HepG2 (cell line): Measurements from ENCODE around the gene HTR6. TPM values are rescaled to one million over a fixed set of nuclear protein-coding genes. Genes with fewer than 3 reads are reported as not detected.

Experiments used
- ATAC-seq: fragments of 200-7000 bp; cut with Tn5 transposase; 3 replicates; pipeline ENCODE4 v1.9.1; 2020; ENCODE audit warnings: mild to moderate bottlenecking, moderate library complexity
- BruUV-seq: library from RNA; stranded (reverse); fragments of 400-500 nt; replicated peaks from 2 replicates; lab custom pipeline; 2021; lab: Mats Ljungman, UMichigan
- CTCF ChIA-PET: fragments of 300-600 bp; formaldehyde crosslinking; extraction: SDS; loops from one replicate; lab custom pipeline; 2021; ENCODE audit warnings: low total read pairs, inconsistent platforms, low intra/inter-chr PET ratio; lab: Yijun Ruan, JAX
- POLR2A ChIA-PET: fragments of 350-600 bp; sonication (Branson Sonifier 250); formaldehyde crosslinking; loops from one replicate; lab custom pipeline; 2020; ENCODE audit warnings: antibody characterized with exemption, inconsistent platforms; lab: Yijun Ruan, JAX
- DNase-seq: peaks from one replicate; pipeline ENCODE4 v3.0.0-alpha.2; 2015; ENCODE audit warnings: low spot score
- FAIRE-seq: peaks from 3 replicates; lab custom pipeline; 2011; peaks lifted over from hg19 to GRCh38; lab: Jason Lieb, UNC
- H2AFZ ChIP-seq: one replicate; pipeline ENCODE4 v1.6.1; 2011; ENCODE audit warnings: low read length, inconsistent platforms
- H3K27ac ChIP-seq: fragments of 300-600 bp; 3 replicates; pipeline ENCODE4 v1.8.0; 2011; ENCODE audit warnings: mixed run types, mild to moderate bottlenecking, mixed read lengths, low read length, inconsistent platforms; ENCODE audit not compliant: insufficient read depth; ENCODE audit errors: extremely low read length
- H3K27me3 ChIP-seq, 2 experiments: fragments of 200-600 bp in 1 of 2; 2 replicates in 1 of 2; 3 replicates in 1 of 2; pipeline versions ENCODE4 v1.6.0 to v1.8.0; 2011; ENCODE audit warnings: low read length in 2 of 2, mild to moderate bottlenecking in 2 of 2, moderate library complexity in 2 of 2, inconsistent platforms in 1 of 2; ENCODE audit not compliant: insufficient read depth in 2 of 2, control insufficient read depth in 1 of 2
- H3K36me3 ChIP-seq, 2 experiments: fragments of 200-600 bp in 1 of 2; replicated peaks in 1 of 2; 2 replicates in 1 of 2; 3 replicates in 1 of 2; pipeline versions ENCODE4 v1.5.1 to v1.8.0; 2011; ENCODE audit warnings: low read length in 2 of 2, inconsistent platforms in 1 of 2; ENCODE audit not compliant: insufficient read depth in 2 of 2, control insufficient read depth in 1 of 2
- H3K4me1 ChIP-seq: 2 replicates; pipeline ENCODE4 v1.5.1; 2012; ENCODE audit warnings: low read length, inconsistent platforms; ENCODE audit not compliant: insufficient read depth
- H3K4me2 ChIP-seq: 2 replicates; pipeline ENCODE4 v1.6.0; 2011; ENCODE audit warnings: low read depth, low read length, inconsistent platforms
- H3K4me3 ChIP-seq, 3 experiments: fragments of 200-600 bp in 1 of 3; sonication (generic), shearing (Covaris generic) in 1 of 3; replicated peaks in 1 of 3; 2 replicates each; pipeline ENCODE4 v1.5.1; 2011 to 2016; ENCODE audit warnings: low read length in 3 of 3, inconsistent platforms in 2 of 3, low read depth in 2 of 3, mild to moderate bottlenecking in 2 of 3, control low read depth in 1 of 3, mixed read lengths in 1 of 3; ENCODE audit not compliant: insufficient read depth in 1 of 3
- H3K79me2 ChIP-seq: one replicate; pipeline ENCODE4 v1.6.1; 2011; ENCODE audit warnings: low read length, inconsistent platforms; ENCODE audit not compliant: insufficient read depth
- H3K9ac ChIP-seq: 2 replicates; pipeline ENCODE4 v1.6.0; 2011; ENCODE audit warnings: mild to moderate bottlenecking, low read depth, low read length, inconsistent platforms; ENCODE audit not compliant: insufficient read depth
- H3K9me3 ChIP-seq: 2 replicates; pipeline ENCODE4 v1.5.1; 2012; ENCODE audit warnings: mild to moderate bottlenecking, low read length
- H4K20me1 ChIP-seq: 2 replicates; pipeline ENCODE4 v1.6.0; 2011; ENCODE audit warnings: inconsistent platforms, mild to moderate bottlenecking, low read length, moderate library complexity; ENCODE audit not compliant: insufficient read depth
- ASH2L ChIP-seq: fragments of 300-600, 200-600 bp; sonication (generic); IDR thresholded peaks from 2 replicates; pipeline ENCODE4 v1.7.0; 2017; ENCODE audit warnings: low read depth, mild to moderate bottlenecking, moderate library complexity, mixed read lengths, low read length; ENCODE audit not compliant: insufficient read length
- ATF2 ChIP-seq: sonication (generic); formaldehyde crosslinking; IDR thresholded peaks from 2 replicates; pipeline ENCODE4 v1.4.0; 2020; ENCODE audit warnings: missing genetic modification reagents
- ATF7 ChIP-seq, 2 experiments: fragments of 450-650 bp in 1 of 2; sonication (generic) in 1 of 2; formaldehyde crosslinking in 1 of 2; IDR thresholded peaks; 2 replicates each; pipeline versions ENCODE4 v1.4.0 to v1.6.1; 2016 to 2020; ENCODE audit warnings: antibody characterized with exemption in 1 of 2, mild to moderate bottlenecking in 1 of 2, missing genetic modification reagents in 1 of 2
- CEBPG ChIP-seq: IDR thresholded peaks from 2 replicates; pipeline ENCODE4 v1.6.1; 2016
- CREB1 ChIP-seq, 2 experiments: fragments of 450-650 bp in 1 of 2; IDR thresholded peaks; 2 replicates each; pipeline ENCODE4 v1.6.1; 2016 to 2017; ENCODE audit warnings: control low read depth in 1 of 2, mild to moderate bottlenecking in 1 of 2, missing compliant biosample characterization in 1 of 2, missing genetic modification characterization in 1 of 2
- CREM ChIP-seq, 2 experiments: sonication (generic) in 1 of 2; formaldehyde crosslinking in 1 of 2; IDR thresholded peaks; 2 replicates each; pipeline versions ENCODE4 v1.4.0 to v1.6.1; 2016 to 2020; ENCODE audit warnings: antibody characterized with exemption in 1 of 2, mild to moderate bottlenecking in 1 of 2, missing genetic modification reagents in 1 of 2
- FOXA3 ChIP-seq: IDR thresholded peaks from 2 replicates; pipeline ENCODE4 v1.6.1; 2016; ENCODE audit warnings: missing genetic modification reagents, missing compliant biosample characterization
- FOXP1 ChIP-seq, 2 experiments: fragments of 450-650 bp in 1 of 2; IDR thresholded peaks; 2 replicates each; pipeline ENCODE4 v1.6.1; 2017 to 2018; ENCODE audit warnings: antibody characterized with exemption in 1 of 2
- MIXL1 ChIP-seq: IDR thresholded peaks from 2 replicates; pipeline ENCODE4 v1.6.1; 2016
- MXI1 ChIP-seq: IDR thresholded peaks from 3 replicates; pipeline ENCODE4 v1.6.1; 2012; ENCODE audit warnings: low read depth, low read length, inconsistent platforms, borderline replicate concordance
- PITX1 ChIP-seq: sonication (generic); formaldehyde crosslinking; IDR thresholded peaks from 2 replicates; pipeline ENCODE4 v1.5.1; 2020; ENCODE audit warnings: mild to moderate bottlenecking, missing genetic modification reagents
- RELA ChIP-seq: sonication (generic); formaldehyde crosslinking; IDR thresholded peaks from 2 replicates; pipeline ENCODE4 v1.4.0; 2020; ENCODE audit warnings: missing genetic modification reagents
- SMARCC2 ChIP-seq: fragments of 450-650 bp; IDR thresholded peaks from 2 replicates; pipeline ENCODE4 v1.6.1; 2017; ENCODE audit warnings: antibody characterized with exemption, mild to moderate bottlenecking
- ZFP62 ChIP-seq: sonication (generic); formaldehyde crosslinking; IDR thresholded peaks from 2 replicates; pipeline ENCODE4 v1.4.0; 2020; ENCODE audit warnings: missing genetic modification reagents
- ZNF121 ChIP-seq: sonication (generic); formaldehyde crosslinking; IDR thresholded peaks from 2 replicates; pipeline ENCODE4 v1.5.0; 2020; ENCODE audit warnings: mild to moderate bottlenecking, missing genetic modification reagents
- ZNF496 ChIP-seq: sonication (generic); formaldehyde crosslinking; IDR thresholded peaks from 2 replicates; pipeline ENCODE4 v1.8.1; 2023; ENCODE audit warnings: mild to moderate bottlenecking, moderate library complexity, missing genetic modification reagents; ENCODE audit not compliant: insufficient replicate concordance
- WGBS: methylation state at CpG from one replicate; pipeline ENCODE4 v1.1.6; 2017; ENCODE audit warnings: low lambda C conversion rate; 5-methylcytosine and 5-hydroxymethylcytosine counted together
- in situ Hi-C: cut with HindIII; loops from 2 replicates; pipeline ENCODE4 v1.10.0; 2017; ENCODE audit warnings: low pct_unique_long_range_greater_than_20kb; ENCODE audit not compliant: extremely low pct_ligation_motif_present
- intact Hi-C: fragments of 100-400 bp; cut with micrococcal nuclease; formaldehyde crosslinking; loops from one replicate; pipeline ENCODE4 v1.10.0; 2022; ENCODE audit not compliant: unreplicated experiment
- polyA plus RNA-seq, 8 experiments: library from polyadenylated mRNA; depleted of rRNA in 3 of 8; stranded (reverse) in 7 of 8; unstranded in 1 of 8; fragments of >200 nt; fragmentation: Illumina TruSeq in 4 of 8; extraction: Trizol in 4 of 8; gene quantifications; 2 replicates each; pipeline versions ENCODE4 v1.2.1 to v1.2.3, GENCODE V29; 2011 to 2016; ENCODE audit warnings: low read depth in 4 of 8, missing spikeins in 1 of 8, mixed read lengths in 1 of 8; ENCODE audit not compliant: insufficient read depth in 1 of 8
- total RNA-seq, 5 experiments: library from RNA; depleted of rRNA; stranded (reverse); fragments of >200 nt; fragmentation: Illumina TruSeq; extraction: Trizol; gene quantifications; 2 replicates each; pipeline ENCODE4 v1.2.3, GENCODE V29; 2016; ENCODE audit warnings: low read depth in 1 of 5

The HTR6 gene
- total and polyA plus RNA-seq, 2 of the 13 experiments (the other 11 are each of a cell fraction or from before 2014, with no cell fraction given): 0.04 TPM; not detected in 1

- H3K36me3 ChIP-seq: peaks cover 8 to 22% of the 10 kb centered on the region in 2 experiments; a peak in 4 of 5 replicates
- no peak for DNase-seq
- H3K27me3 ChIP-seq: no peaks in the 10 kb centered on the region
- POLR2A ChIA-PET: no interaction called here
- TF ChIP-seq ZNF496 (CRISPR knock-in tag) (no peak), SMARCC2 (no peak), ZFP62 (no peak), ZNF121 (CRISPR knock-in tag) (no peak)
- no peak for ATAC-seq
- no peak overlapping the region for H3K4me2 ChIP-seq
- H3K9me3 ChIP-seq: no peaks in the 10 kb centered on the region
- H3K4me3 ChIP-seq: no peak overlapping the region
- intact Hi-C loops: no loop called here
- 96% methylated on average over 1 of the region's 1 CpG for WGBS
- CTCF ChIA-PET: no interaction called here
- no peak overlapping the region for H3K9ac ChIP-seq
- in situ Hi-C loops: no loop called here
- H2AFZ ChIP-seq: no peak overlapping the region
- FAIRE-seq: no peak
- no peaks in the 10 kb centered on the region; the same call in 1 of the 2 replicates for H4K20me1 ChIP-seq
- peaks cover 10% of the 10 kb centered on the region for H3K79me2 ChIP-seq
- H3K27ac ChIP-seq: no peak overlapping the region
- H3K4me1 ChIP-seq: peaks cover 49% of the 10 kb centered on the region
- BruUV-seq: no TSS peak
Measured at GRCh38 chr1:19622204-19622603, 42.5 kb upstream of the HTR6 start.

- H3K27me3 ChIP-seq: no peaks in the 10 kb centered on the region
- no peak overlapping the region for H3K9ac ChIP-seq
- WGBS: 43% methylated on average over 3 of the region's 3 CpGs
- H3K4me2 ChIP-seq: 0 out of 2 replicates have a peak overlapping the region, but pooled peaks have one; percentile 0
- FAIRE-seq (peak; percentile 23), DNase-seq (peak; percentile 55), ATAC-seq (peak; percentile 45)
- ChIA-PET POLR2A (no interaction called here), CTCF (no interaction called here)
- no peaks in the 10 kb centered on the region for H3K9me3 ChIP-seq
- peaks cover 44% of the 10 kb centered on the region for H3K4me1 ChIP-seq
- in situ Hi-C loops (no loop called here), intact Hi-C loops (no loop called here)
- H2AFZ ChIP-seq: no peak overlapping the region
- H3K79me2 ChIP-seq: peaks cover 10% of the 10 kb centered on the region
- BruUV-seq: no TSS peak
- H4K20me1 ChIP-seq: no peaks in the 10 kb centered on the region; the same call in 1 of the 2 replicates
- peak overlapping the region; percentile 40 for H3K27ac ChIP-seq
- H3K36me3 ChIP-seq: peaks cover 9 to 28% of the 10 kb centered on the region in 2 experiments; a peak in 4 of 5 replicates
- no peak overlapping the region for H3K4me3 ChIP-seq
- TF ChIP-seq CEBPG (0 out of 2 replicates have a peak, but pooled peaks have one; percentile 18), RELA (CRISPR knock-in tag) (no peak), ATF7 (IDR thresholded peaks at IDR 0.05) (peak; percentile 74), ATF7 (CRISPR knock-in tag; IDR thresholded peaks at IDR 0.05) (no peak), ATF2 (0 out of 2 replicates have a peak, but pooled peaks have one; percentile 58), FOXA3 (peak; percentile 15; the same call in 1 of the 2 replicates), PITX1 (CRISPR knock-in tag) (no peak), MXI1 (peak; percentile 17; the same call in 1 of the 3 replicates), MIXL1 (CRISPR knock-in tag) (peak; percentile 53; the same call in 1 of the 2 replicates), FOXP1 (IDR thresholded peaks at IDR 0.05) (no peak), FOXP1 (CRISPR knock-in tag; IDR thresholded peaks at IDR 0.05) (0 out of 2 replicates have a peak, but pooled peaks have one; percentile 11), CREM (IDR thresholded peaks at IDR 0.05) (peak; percentile 57), CREM (CRISPR knock-in tag; IDR thresholded peaks at IDR 0.05) (no peak), ASH2L (peak; percentile 24), CREB1 (IDR thresholded peaks at IDR 0.05) (peak; percentile 84), CREB1 (CRISPR knock-in tag; IDR thresholded peaks at IDR 0.05) (peak; percentile 83)
Measured at GRCh38 chr1:19623523-19623922, 41.2 kb upstream of the HTR6 start.
